ENCODE measurements around the gene LRP1B.

Gene LRP1B

GRCh38 chr2:141392517-141393213 lies 738.2 kb downstream of the LRP1B start:
- no peak for DNase-seq

- DNase-seq: no peak
Observed at GRCh38 chr2:141386168-141386567, 744.6 kb downstream of the LRP1B start.

GRCh38 chr2:141384676-141385075 lies 746.1 kb downstream of the LRP1B start:
- no peak for DNase-seq

GRCh38 chr2:141381946-141382345 lies 748.9 kb downstream of the LRP1B start:
- no peak for DNase-seq

GRCh38 chr2:141380008-141380979 lies 750.5 kb downstream of the LRP1B start:
- DNase-seq: no peak

GRCh38 chr2:141364821-141365220 lies 766.0 kb downstream of the LRP1B start:
- no peak for DNase-seq

- no peak for DNase-seq
Observed at GRCh38 chr2:141362311-141362710, 768.5 kb downstream of the LRP1B start.

- DNase-seq: no peak
Observed at GRCh38 chr2:141348481-141348880, 782.3 kb downstream of the LRP1B start.

GRCh38 chr2:141341444-141341843 lies 789.4 kb downstream of the LRP1B start:
- no peak for DNase-seq

GRCh38 chr2:141331127-141331526 lies 799.7 kb downstream of the LRP1B start:
- no peak for DNase-seq

GRCh38 chr2:141329964-141330363 lies 800.9 kb downstream of the LRP1B start:
- DNase-seq: no peak

- no peak for DNase-seq
Observed at GRCh38 chr2:141323571-141323970, 807.2 kb downstream of the LRP1B start.

- no peak for DNase-seq
Observed at GRCh38 chr2:141317986-141318385, 812.8 kb downstream of the LRP1B start.

GRCh38 chr2:141316606-141317005 lies 814.2 kb downstream of the LRP1B start:
- DNase-seq: no peak

- DNase-seq: no peak
Observed at GRCh38 chr2:141316103-141316502, 814.7 kb downstream of the LRP1B start.

GRCh38 chr2:141313972-141314371 lies 816.8 kb downstream of the LRP1B start:
- DNase-seq: no peak

- no peak for DNase-seq
Observed at GRCh38 chr2:141311430-141311829, 819.4 kb downstream of the LRP1B start.

- no peak for DNase-seq
Observed at GRCh38 chr2:141306368-141306767, 824.4 kb downstream of the LRP1B start.

- no peak for DNase-seq
Observed at GRCh38 chr2:141301551-141301950, 829.3 kb downstream of the LRP1B start.

- no peak for DNase-seq
Observed at GRCh38 chr2:141280037-141280436, 850.8 kb downstream of the LRP1B start.

GRCh38 chr2:141271346-141271745 lies 859.5 kb downstream of the LRP1B start:
- no peak for DNase-seq

GRCh38 chr2:141264848-141265247 lies 866.0 kb downstream of the LRP1B start:
- no peak for DNase-seq

GRCh38 chr2:141260911-141261310 lies 869.9 kb downstream of the LRP1B start:
- DNase-seq: no peak

GRCh38 chr2:141259683-141260082 lies 871.1 kb downstream of the LRP1B start:
- no peak for DNase-seq
